ENCODE data around the gene FBN2. TPM values are rescaled to one million over a fixed set of nuclear protein-coding genes. Genes with fewer than 3 reads are reported as not detected.

The FBN2 gene
- total and polyA plus RNA-seq, 7 donors, result under 0.01 to 0.46 (median 0.04) TPM; not detected in 1

GRCh38 chr5:128472919-128473318 lies 65.1 kb downstream of the FBN2 start:
- 67 to 93% (median 70%) methylated on average over 4 of the region's 4 CpGs for WGBS, 3 donors
- Histone ChIP-seq H3K36me3 (ENCODE audit: insufficient read depth in 1 of 2, low read depth in 1 of 2) (no peaks in the 10 kb centered on the region), H3K4me1 (no peaks in the 10 kb centered on the region), H3K27me3 (ENCODE audit: insufficient read depth in 3 of 3, low read length in 2 of 3) (no peaks in the 10 kb centered on the region), H3K9me3 (no peaks in the 10 kb centered on the region), H3K27ac (no peak overlapping the region), H3K4me3 (no peak overlapping the region)
- no peak for ATAC-seq
- DNase-seq, result no peak
- intact Hi-C loops (cut with DNase I), result no loop called here
- TF ChIP-seq, protein P1, sequence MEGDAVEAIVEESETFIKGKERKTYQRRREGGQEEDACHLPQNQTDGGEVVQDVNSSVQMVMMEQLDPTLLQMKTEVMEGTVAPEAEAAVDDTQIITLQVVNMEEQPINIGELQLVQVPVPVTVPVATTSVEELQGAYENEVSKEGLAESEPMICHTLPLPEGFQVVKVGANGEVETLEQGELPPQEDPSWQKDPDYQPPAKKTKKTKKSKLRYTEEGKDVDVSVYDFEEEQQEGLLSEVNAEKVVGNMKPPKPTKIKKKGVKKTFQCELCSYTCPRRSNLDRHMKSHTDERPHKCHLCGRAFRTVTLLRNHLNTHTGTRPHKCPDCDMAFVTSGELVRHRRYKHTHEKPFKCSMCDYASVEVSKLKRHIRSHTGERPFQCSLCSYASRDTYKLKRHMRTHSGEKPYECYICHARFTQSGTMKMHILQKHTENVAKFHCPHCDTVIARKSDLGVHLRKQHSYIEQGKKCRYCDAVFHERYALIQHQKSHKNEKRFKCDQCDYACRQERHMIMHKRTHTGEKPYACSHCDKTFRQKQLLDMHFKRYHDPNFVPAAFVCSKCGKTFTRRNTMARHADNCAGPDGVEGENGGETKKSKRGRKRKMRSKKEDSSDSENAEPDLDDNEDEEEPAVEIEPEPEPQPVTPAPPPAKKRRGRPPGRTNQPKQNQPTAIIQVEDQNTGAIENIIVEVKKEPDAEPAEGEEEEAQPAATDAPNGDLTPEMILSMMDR (IDR thresholded peaks at IDR 0.05), result no peak

DNA sequence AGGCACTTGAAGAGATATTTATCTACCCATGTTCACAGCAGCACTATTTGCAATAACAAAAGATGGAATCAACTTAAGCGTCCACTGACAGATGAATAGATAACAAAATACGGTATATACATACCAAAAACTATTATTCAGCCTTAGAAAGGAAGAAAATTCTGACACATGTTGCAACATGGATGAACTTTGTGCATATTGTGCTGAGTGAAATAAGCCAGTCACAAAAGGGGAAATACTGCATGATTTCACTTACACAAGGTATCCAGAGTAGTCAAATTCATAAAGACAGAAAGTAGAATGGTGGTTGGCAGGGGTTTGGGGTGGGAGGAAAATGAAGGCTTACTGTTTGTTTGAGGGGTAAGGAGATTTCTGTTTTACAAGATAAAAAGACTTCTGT lies 66.0 kb downstream of the FBN2 start:
- WGBS, 3 donors, result 89 to 97% (median 92%) methylated on average over 2 of the region's 2 CpGs
- intact Hi-C loops (cut with DNase I), result no loop called here
- H3K27ac ChIP-seq, result no peak overlapping the region
- no peaks in the 10 kb centered on the region for H3K27me3 ChIP-seq (ENCODE audit: insufficient read depth in 3 of 3, low read length in 2 of 3)
- no peak for DNase-seq
- no peak overlapping the region for H3K4me3 ChIP-seq
- H3K4me1 ChIP-seq, result no peaks in the 10 kb centered on the region
- no peaks in the 10 kb centered on the region for H3K36me3 ChIP-seq (ENCODE audit: insufficient read depth in 1 of 2, low read depth in 1 of 2)
- no peak for ATAC-seq
- TF ChIP-seq, protein P1 (IDR thresholded peaks at IDR 0.05), result no peak
- no peaks in the 10 kb centered on the region for H3K9me3 ChIP-seq

- 67 to 81% (median 80%) methylated on average over 1 of the region's 1 CpG for WGBS, 3 donors
- DNase-seq, result no peak
- Histone ChIP-seq H3K4me3 (no peak overlapping the region), H3K27ac (no peak overlapping the region), H3K9me3 (no peaks in the 10 kb centered on the region), H3K36me3 (ENCODE audit: insufficient read depth in 1 of 2, low read depth in 1 of 2) (no peaks in the 10 kb centered on the region), H3K27me3 (ENCODE audit: insufficient read depth in 3 of 3, low read length in 2 of 3) (no peaks in the 10 kb centered on the region), H3K4me1 (no peaks in the 10 kb centered on the region)
- TF ChIP-seq, protein P1 (IDR thresholded peaks at IDR 0.05), result no peak
- intact Hi-C loops (cut with DNase I), result no loop called here
- no peak for ATAC-seq
Measured at GRCh38 chr5:128470663-128471062, 67.4 kb downstream of the FBN2 start.

- no peaks in the 10 kb centered on the region for H3K27me3 ChIP-seq (ENCODE audit: insufficient read depth in 3 of 3, low read length in 2 of 3)
- no peak for ATAC-seq
- H3K4me1 ChIP-seq, result no peaks in the 10 kb centered on the region
- H3K4me3 ChIP-seq, result no peak overlapping the region
- H3K27ac ChIP-seq, result no peak overlapping the region
- WGBS, 3 donors, result 54 to 60% (median 60%) methylated on average over 2 of the region's 2 CpGs
- intact Hi-C loops (cut with DNase I), result no loop called here
- no peaks in the 10 kb centered on the region for H3K36me3 ChIP-seq (ENCODE audit: insufficient read depth in 1 of 2, low read depth in 1 of 2)
- no peak for DNase-seq
- no peaks in the 10 kb centered on the region for H3K9me3 ChIP-seq
- TF ChIP-seq, protein P1 (IDR thresholded peaks at IDR 0.05), result no peak
Measured at GRCh38 chr5:128469912-128470311, 68.1 kb downstream of the FBN2 start.

GRCh38 chr5:128466980-128467379 lies 71.1 kb downstream of the FBN2 start:
- no peak for DNase-seq
- intact Hi-C loops (cut with DNase I), result no loop called here

More at GRCh38 chr5:128466980-128467379, 71.1 kb downstream of the FBN2 start:
- Histone ChIP-seq H3K4me1 (no peaks in the 10 kb centered on the region), H3K9me3 (no peaks in the 10 kb centered on the region), H3K36me3 (ENCODE audit: insufficient read depth in 1 of 2, low read depth in 1 of 2) (no peaks in the 10 kb centered on the region), H3K27ac (no peak overlapping the region), H3K27me3 (ENCODE audit: insufficient read depth in 3 of 3, low read length in 2 of 3) (no peaks in the 10 kb centered on the region), H3K4me3 (no peak overlapping the region)
- 23 to 29% (median 26%) methylated on average over 1 of the region's 1 CpG for WGBS, 3 donors
- ATAC-seq, result no peak
- TF ChIP-seq, protein P1 (IDR thresholded peaks at IDR 0.05), result no peak

All from psoas muscle (tissue), 8 donors.